GM12864 (cell line): ENCODE measurements around the gene MAP2K6.

Source experiments
- DNase-seq: peaks from one replicate; pipeline ENCODE4 v3.0.0-alpha.2; 2011; ENCODE audit warnings: low read depth
- H3K4me3 ChIP-seq: 2 replicates; pipeline ENCODE4 v1.5.1; 2011; ENCODE audit warnings: mild to moderate bottlenecking, low read depth, low read length, control low read depth
- CTCF ChIP-seq: IDR thresholded peaks from 2 replicates; pipeline ENCODE4 v1.5.1; 2011; ENCODE audit warnings: low read depth, mild to moderate bottlenecking, moderate library complexity, low read length, control low read depth, inconsistent platforms; ENCODE audit errors: missing control alignments

MAP2K6 gene

DNA sequence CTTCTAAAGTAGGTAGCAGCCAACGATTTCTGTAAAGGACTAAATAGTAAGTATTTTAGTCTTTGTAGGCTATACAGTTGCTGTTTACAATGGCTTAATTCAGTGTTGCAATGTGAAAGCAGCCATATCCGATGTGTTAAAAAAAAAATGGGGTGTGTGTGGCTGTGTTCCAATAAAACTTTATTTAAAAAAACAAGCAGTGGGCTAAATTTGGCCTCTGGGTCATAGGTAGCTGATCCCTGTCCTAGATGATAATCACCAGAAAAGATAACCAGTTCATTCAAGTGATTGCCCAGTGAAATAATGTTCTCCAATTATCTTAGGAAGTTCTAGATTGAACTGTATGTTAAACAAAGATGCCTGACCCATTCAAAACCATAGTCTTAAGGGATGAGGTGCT lies 124.3 kb downstream of the MAP2K6 start:
- no peak for TF ChIP-seq CTCF
- DNase-seq = no peak
- no peak overlapping the region for H3K4me3 ChIP-seq

- no peak for TF ChIP-seq CTCF
- H3K4me3 ChIP-seq = no peak overlapping the region
- no peak for DNase-seq
Measured at GRCh38 chr17:69539274-69539673, 124.8 kb downstream of the MAP2K6 start.

- H3K4me3 ChIP-seq = no peak overlapping the region
- no peak for TF ChIP-seq CTCF
- DNase-seq = no peak
Measured at GRCh38 chr17:69539781-69540319, 125.4 kb downstream of the MAP2K6 start.

- no peak for DNase-seq
- H3K4me3 ChIP-seq = no peak overlapping the region
- no peak for TF ChIP-seq CTCF
Measured at GRCh38 chr17:69540356-69540755, 125.9 kb downstream of the MAP2K6 start.

DNA sequence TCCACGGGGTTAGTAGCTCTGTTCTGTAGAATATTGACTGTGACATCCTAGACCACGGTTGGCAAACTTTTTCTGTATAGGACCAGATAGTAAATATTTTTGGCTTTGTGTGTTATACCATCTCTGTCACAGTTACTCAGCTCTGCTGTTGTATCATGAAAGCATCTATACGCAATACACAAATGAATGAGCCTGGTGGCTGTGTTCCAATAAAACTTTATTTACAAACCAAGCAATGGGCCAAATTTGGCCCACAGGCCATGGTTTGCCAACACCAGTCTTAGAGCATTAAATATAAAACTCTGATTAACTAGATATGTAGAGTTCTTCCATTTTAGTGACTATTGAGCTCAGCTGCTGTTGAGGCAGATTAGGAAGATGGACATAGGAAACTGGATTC lies 132.7 kb downstream of the MAP2K6 start:
- no peak for TF ChIP-seq CTCF
- no peak overlapping the region for H3K4me3 ChIP-seq
- DNase-seq = no peak

GRCh38 chr17:69547947-69548346 lies 133.4 kb downstream of the MAP2K6 start:
- no peak overlapping the region for H3K4me3 ChIP-seq
- TF ChIP-seq CTCF = no peak
- no peak for DNase-seq

DNA sequence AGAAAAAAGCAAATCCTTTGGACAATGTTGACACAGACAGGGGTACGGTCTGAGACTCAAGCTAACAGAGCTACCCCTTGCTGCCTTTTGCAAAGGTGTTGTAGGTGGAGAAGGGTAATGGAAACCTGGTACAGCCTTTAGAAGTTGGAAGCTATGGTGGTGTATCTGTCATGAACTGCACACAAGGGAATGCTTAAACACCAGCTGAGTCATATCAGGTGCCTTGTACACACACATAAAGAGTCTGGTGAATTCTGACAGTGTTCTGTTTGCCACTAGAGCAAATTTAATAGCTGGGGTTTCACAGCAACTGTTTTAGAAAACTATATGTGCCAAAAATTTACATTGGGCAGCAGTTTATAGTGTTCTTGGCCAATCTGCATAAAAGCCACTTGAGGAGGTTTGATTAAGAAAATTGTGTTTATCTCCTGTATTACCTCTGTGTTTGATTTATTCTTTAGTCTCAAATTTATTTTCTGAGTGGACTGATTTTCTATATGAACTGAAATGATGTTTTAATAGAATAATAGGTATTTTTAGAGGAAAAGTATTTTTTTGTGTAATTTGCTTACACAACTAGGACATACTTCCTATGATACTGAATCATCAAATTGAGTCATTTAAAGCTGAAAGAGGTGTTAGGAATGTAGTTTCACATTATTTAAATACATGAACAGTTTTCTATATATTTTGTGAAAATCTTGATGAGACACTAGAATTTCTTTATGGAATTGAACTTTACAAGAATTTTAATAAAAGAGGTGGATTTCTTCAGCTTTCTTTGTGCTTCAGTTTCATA lies 136.9 kb downstream of the MAP2K6 start:
- no peak for DNase-seq
- H3K4me3 ChIP-seq = no peak overlapping the region
- no peak for TF ChIP-seq CTCF
